Activated B cell treated with CpG ODN at 0.5 μM for 24 hours (primary cell): ENCODE results near the gene RAB11FIP4. TPM values are rescaled to one million over a fixed set of nuclear protein-coding genes. Genes with fewer than 3 reads are reported as not detected.

ENCODE experiments used
- total RNA-seq: library from RNA; stranded (reverse); gene quantifications from 2 replicates; pipeline ENCODE4 v1.2.3, GENCODE V29; 2022

The RAB11FIP4 gene
- total RNA-seq, 1 donor from 2014 or later, result 43.2 TPM

Other genes starting within 250 kb of the RAB11FIP4 start
- 0.16 and 0.17 TPM in 2 replicates for gene OMG, start 94.4 kb upstream of the RAB11FIP4 start, total RNA-seq
- gene EVI2B, start 77.6 kb upstream of the RAB11FIP4 start, total RNA-seq, result 104 and 111 TPM in 2 replicates
- gene EVI2A, start 70.1 kb upstream of the RAB11FIP4 start, total RNA-seq, result 46.6 and 52.5 TPM in 2 replicates